OCI-LY1 (cell line): ENCODE measurements around the gene KAT7.

Source experiments
- EZH2 ChIP-seq: fragments of 200-600 bp; sonication (generic), shearing (Covaris generic); IDR thresholded peaks from 2 replicates; pipeline ENCODE4 v1.8.0; 2017; ENCODE audit warnings: borderline replicate concordance, mixed run types, mild to moderate bottlenecking, antibody characterized with exemption, low read length, moderate library complexity, mixed read lengths
- TF ChIP-seq, protein P1 (sequence below): fragments of 200-600 bp; sonication (generic), shearing (Covaris generic); IDR thresholded peaks from 2 replicates; pipeline ENCODE4 v1.5.1; 2017; ENCODE audit warnings: mild to moderate bottlenecking, antibody characterized with exemption, low read length, moderate library complexity, mixed read lengths

DNA sequence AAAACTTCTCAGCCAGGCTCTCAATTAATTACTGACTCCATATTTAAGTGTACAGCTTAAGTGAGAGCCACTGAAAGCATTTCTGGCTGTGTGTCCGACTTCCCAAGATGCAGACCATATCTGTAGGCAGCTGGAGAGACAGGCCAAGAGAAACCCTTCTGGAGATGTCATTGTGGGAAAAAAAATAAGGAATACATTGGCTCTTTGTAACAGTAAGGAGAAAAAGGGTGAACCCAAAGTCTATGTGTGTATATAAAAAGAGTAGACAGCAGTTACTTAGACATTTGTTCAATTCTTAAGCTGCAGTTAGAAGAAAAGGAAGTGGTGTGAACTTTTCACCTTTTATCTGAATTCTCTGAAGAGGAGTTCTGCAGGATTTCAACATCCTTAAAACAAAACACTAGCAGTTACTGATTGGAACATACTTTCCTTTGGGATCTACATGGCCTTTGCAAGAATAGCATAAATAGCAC, 46.3 kb upstream of the KAT7 start:
- no peak for TF ChIP-seq EZH2
- TF ChIP-seq, protein P1, sequence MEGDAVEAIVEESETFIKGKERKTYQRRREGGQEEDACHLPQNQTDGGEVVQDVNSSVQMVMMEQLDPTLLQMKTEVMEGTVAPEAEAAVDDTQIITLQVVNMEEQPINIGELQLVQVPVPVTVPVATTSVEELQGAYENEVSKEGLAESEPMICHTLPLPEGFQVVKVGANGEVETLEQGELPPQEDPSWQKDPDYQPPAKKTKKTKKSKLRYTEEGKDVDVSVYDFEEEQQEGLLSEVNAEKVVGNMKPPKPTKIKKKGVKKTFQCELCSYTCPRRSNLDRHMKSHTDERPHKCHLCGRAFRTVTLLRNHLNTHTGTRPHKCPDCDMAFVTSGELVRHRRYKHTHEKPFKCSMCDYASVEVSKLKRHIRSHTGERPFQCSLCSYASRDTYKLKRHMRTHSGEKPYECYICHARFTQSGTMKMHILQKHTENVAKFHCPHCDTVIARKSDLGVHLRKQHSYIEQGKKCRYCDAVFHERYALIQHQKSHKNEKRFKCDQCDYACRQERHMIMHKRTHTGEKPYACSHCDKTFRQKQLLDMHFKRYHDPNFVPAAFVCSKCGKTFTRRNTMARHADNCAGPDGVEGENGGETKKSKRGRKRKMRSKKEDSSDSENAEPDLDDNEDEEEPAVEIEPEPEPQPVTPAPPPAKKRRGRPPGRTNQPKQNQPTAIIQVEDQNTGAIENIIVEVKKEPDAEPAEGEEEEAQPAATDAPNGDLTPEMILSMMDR: no peak
